NCI-H446 treated with DMSO at 0.1 percent for 48 hours (cell line): ENCODE measurements around the gene PPP1R12C.
"Not testable (repeated sequence)": the region's sequence is repeated elsewhere in the genome, so short reads cannot be mapped to it uniquely, and the experiment has no call there.

ENCODE experiments used
- DNase-seq: peaks from one replicate; lab custom pipeline; 2025; lab: John Stamatoyannopoulos, UW

The PPP1R12C gene

DNA sequence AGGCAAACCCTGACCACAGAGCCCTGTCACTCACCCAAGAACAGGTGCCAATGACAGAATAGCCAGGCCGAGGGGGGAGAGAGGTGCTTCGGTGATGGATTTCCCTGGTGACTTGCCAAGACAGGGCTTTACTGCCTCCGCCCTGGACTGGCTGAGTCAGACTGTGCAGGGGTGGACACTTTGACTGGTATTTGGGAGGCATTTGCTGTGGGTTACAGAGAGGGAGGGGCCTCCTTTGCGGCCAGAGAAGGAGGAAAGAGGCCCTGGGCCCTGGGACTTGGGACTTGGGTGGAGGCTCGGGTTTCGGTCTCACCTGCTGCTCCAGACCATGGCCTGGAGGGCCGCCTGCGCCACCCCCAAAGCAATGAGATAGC lies 46.3 kb downstream of the PPP1R12C start:
- no peak for DNase-seq

DNA sequence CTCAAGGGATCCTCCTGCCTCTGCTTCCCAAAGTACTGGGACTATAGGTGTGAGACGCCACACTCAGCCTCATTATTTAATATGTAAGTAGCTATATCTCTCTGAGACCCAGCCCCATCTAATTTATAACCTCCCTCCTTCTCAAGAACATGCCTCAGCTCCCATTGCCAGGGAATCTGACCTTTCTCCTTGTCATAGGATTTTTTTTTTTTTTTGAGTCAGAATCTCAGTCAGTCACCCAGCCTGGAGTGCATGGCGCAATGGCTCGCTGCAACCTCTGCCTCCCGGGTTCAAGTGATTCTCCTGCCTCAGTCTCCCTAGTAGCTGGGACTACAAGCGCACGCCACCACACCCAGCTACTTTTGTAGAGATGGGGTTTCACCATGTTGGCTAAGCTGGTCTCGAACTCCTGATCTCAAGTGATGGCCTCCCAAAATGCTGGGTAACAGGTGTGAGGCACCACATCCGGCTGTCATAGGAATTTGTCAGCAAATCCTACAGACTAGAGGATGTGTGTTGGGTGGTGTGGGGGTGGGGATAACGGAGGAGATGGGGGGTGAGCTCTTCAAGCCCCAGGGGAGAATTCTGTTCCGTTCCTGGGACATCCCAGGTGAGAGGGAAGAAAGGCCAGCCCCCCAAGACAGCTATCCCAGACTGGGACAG lies 46.8 kb downstream of the PPP1R12C start:
- DNase-seq, result no peak

DNA sequence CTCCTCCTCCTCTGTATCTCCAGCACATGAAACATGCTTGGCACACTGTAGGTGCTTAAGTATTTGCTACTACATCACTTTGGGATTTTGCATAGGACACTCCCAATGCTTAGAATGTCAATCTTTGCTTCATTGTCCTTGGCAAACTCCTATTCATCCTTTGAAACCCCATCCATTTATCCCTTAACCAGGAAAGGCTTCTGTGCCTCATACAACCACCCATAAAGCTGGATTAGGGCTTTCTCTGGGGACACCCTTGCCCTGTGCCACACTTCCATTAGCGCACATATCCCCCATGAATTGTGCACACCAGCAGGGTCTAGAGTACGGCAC lies 47.6 kb downstream of the PPP1R12C start:
- no peak for DNase-seq

DNA sequence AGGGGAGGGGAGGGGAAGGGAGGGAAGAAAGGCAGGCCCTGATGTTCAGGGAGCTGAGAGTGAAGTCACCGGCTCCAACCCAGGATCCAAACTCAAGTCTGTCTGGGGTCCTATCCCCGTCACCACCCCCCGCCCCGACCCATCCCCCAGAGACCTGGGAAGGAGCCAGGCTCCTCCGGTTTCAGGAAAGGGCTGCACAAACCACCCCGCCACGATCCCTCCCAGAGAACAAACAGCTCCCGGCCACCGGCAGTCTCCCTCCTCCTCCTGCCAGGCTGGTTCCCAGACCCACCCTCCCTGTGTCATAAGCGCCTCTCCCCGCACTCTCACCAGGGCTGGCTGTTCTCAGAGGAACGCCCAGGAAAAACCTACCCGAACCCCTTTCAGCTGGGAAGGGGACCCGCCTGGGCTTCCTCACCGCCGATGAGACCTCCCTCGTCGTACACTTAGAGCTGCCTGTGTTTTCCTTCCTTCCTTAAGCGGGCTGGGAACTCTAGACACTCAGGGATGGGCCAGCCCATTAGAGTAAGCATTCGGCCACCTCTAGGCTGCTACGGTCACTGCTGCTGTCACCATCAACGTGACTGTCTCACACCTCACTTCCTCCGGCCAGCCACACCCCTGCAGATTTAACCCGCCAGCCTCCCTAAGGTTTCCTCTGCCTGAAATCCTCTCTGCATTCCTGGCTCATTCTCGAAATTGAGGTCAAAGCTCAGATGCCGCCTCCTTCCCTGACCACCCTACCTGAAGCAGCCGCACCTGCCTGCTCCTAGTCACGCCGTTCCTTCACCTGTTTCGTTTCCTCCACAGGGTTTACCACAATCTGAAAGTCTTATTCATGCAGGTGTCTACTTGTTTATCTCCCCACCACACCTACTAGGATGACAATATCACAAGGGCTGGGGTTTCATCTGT lies 48.2 kb downstream of the PPP1R12C start:
- no peak for DNase-seq

DNA sequence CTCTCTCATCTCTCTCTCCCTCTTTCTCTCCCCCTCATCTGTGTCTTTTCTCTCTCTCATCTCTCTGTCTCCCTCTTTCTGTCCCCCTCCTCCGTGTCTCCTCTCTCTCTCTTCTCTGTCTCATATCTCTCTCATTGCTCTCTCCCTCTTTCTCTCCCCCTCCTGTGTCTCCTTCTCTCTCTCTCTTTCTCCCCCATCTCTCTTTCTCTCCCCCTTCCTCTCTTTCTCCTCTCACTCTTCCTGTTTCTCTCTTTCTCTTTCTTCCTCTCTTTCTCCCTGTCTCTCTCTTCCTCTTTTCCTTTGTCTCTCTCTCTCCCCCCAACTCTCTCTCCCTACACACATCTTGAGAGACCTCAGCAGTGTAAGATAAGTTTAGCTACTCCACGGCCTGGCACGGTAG lies 49.6 kb downstream of the PPP1R12C start:
- DNase-seq, result no peak

DNA sequence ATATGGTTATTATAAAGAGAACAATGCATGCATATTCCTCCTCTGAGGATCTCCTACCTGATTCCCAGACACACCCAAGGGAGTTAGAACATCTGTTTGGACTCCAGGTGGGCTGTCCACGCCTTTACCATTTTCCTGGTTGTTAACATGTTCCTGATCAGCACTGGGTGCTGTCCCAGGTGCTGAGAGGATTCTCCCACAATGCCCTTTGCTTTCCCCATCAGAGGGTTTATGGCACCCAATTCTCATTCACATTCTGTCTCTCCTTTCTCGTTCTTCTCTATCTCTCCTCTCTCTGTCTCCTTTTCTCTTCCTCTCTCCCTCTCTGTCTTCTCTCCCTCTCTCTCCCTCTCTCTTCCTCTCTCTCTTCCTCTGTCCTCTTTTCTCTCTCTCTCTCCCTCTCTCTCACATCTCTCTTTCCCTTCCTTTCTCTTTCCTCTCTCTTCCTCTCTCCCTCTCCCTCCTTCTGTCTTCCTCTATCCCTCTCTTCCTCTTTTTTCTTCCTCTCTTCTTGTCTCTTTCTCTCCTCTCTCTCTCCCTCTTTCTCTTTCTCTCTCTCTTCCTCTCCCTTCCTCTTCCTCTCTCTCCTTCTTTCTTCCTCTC lies 51.2 kb downstream of the PPP1R12C start:
- DNase-seq, result no peak

DNA sequence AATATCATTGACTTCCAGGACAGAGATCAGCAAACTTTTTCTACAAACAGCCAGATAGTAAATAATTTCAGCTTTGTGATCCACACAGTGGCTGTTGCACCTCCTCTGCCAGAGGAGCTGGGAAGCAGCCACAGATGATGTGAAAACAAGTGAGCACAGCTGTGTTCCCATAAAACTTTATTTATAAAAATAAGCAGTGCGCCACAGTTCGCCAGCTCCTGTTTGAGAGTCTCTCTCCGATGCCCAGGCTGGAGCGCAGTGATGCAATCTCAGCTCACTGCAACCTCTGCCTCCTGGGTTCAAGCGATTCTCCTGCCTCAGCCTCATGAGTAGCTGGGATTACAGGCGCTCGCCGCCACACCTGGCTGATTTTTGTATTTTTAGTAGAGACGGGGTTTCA lies 51.9 kb downstream of the PPP1R12C start:
- DNase-seq, result not testable (repeated sequence)

DNA sequence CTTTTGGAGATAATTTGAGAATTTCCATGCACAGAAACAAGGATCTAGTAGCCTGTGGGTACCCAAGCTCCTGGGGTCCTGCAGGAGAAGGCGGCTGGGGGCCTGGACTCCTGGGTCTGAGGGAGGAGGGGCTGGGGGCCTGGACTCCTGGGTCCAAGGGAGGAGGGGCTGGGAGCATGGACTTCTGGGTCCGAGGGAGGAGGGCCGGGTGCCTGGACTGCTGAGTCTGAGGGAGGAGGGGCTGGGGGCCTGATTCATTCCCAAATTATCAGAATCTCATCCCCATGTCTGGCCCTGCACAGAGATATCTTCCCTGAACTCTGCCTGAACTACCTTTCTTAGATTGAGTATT lies 54.0 kb downstream of the PPP1R12C start:
- DNase-seq, result no peak

DNA sequence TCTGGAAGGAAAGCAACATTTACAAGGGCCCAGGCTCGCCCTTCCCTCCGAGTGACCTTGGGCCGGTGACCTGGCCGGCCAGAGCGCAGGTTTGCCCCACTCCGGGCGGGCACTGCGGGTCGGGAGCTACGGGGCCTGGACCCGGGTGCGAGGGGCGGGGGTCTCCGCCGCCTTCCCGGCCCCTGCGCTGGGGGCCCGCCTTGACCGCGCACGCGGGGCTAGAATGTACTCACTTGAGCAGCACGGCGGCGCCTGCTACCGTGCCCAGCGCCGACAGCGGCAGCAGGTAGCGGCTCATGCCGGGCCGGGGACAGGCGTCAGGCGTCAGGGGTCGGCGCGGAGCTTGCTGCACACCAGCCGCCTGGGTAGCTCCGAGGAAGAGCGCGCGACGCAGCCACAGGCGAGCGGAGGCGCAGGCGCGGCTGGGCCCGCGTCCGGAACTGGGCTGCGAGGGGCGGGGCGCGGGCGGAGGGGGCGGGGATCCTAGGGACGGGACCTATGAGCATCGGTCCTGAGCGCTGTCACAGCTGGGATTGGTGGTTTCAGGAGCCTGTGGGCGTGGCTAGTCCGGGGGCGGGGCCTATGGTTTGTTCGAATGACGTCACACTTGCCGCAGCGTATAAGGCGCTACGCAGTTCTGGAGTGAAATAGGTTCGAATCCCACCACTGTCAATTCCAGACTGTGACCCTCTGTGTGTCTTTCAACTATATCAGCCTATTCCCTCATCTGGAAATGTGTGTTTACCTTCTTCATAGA lies 54.5 kb downstream of the PPP1R12C start, which contains the start of gene RDH13:
TSS of gene RDH13 (minus strand) at position 414 of the 757 bp plus-strand sequence. CDS start at position 298, 116 bp downstream.
- peak; percentile 94 for DNase-seq

DNA sequence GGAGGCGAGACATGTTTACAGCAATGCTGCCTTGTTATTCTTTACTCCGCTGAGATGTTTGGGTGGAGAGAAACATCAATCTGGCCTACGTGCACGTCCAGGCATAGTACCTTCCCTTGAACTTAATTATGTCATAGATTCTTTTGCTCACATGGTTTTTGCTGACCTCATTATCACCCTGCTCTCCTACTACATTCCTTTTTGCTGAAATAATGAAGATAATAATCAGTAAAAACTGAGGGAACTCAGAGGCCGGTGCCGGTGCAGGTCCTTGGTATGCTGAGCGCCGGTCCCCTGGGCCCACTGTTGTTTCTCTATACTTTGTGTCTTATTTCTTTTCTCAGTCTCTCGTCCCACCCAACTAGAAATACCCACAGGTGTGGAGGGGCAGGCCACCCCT lies 57.1 kb downstream of the PPP1R12C start:
- not testable (repeated sequence) for DNase-seq

DNA sequence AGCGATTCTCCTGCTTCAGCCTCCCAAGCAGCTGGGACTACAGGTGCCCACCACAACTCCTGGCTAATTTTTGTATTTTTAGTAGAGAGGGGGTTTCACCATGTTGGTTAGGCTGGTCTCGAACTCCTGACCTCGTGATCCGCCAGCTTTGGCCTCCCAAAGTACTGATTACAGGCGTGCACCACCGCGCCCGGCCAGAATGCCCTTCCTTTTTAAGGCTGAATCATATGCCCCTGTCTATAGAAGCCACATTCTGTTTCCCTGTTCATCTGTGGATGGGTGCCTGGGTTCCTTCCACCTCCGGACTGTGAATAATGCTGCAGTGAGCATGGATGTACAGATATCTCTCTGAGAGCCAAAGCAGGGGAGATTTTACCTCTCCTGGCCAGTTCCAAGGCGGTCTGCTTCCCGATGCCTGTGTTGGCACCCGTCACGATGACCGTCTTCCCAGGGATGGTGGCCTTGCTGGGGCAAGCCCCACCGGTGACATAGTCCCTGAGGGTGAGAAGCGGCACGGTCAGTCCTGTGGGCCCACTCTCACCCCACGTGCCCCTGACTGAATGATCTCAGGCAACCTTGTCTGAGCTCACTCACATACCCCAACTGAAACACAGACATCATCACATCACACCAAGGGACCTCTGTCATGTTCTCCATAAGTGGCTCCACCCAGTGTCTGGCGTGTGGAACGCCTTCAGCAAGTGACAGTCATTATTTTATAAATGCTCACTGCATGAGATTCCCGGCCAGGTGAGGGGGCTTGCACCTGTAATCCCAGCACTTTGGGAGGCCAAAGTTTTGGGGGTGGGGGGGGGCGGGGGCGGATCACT lies 58.4 kb downstream of the PPP1R12C start:
- DNase-seq, result no peak

DNA sequence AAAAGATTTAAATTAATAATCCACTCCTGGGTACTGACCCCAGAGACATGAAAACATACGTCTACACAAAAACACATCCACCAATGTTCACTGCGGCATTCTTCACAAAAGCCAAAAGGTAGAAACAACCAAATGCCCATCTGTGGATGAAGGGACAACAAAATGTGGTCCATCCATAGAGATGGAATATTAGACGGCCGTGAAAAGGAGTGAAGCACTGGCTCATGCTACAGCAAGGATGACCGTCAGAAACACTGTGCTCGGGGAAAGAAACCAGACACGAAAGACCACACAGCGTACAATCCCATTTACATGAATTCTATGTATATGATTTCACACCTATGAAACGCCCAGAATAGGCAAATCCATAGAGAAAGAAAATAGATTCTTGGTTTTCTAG lies 60.6 kb downstream of the PPP1R12C start:
- DNase-seq, result no peak

DNA sequence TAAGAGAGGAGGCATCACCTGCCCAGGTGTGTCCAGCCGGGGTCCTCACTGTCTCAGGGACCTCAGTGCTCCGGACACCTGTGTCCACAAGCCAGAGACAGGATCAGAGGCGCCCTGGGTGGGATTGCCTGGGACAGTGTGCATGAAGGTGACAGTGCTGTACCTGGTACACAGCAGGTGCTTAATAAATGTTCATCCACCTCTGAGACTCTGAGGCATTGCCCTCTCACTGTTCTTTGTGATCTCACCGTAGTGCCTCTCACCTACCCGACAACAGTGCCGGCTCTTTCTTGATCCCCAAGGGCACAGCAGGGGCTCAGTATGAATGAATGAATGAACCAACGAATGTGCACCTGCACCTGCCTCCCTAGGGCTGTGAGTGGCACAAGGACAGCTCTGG lies 63.7 kb downstream of the PPP1R12C start:
- DNase-seq, result no peak

DNA sequence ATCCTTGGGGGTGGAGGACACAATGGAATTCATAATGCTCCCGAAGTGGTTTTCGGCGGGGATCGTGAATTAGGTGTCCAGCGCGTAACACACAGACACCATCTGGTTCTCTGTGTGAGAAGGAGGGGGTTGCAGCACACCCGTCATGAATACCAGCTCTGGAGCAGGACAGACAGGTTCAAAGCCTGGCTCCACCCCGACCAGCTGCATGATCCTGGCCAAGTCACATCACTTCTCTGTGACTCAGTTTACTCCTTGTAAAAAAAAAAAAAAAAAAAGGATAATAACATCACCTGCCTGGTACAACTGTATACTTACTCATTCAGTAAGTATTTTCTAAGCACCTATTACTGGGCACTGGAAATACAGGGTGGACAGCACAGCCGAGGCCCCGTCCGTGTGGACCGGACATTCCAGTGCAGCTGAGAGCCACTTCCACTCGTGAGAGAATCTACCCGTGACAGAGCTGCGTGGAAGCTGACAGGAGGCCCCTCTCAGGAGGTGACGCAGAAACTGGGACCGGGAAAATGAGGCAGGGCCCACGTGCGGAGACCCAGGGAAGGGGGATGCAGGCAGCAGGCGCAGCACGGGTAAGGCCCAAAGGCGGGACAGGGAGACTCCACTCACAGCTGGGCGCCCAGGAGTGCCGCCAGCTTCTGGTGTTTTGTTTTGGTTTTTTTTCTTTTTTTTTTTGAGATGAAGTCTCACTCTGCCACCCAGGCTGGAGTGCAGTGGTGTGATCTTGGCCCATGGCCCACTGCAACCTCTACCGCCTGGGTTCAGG lies 66.5 kb downstream of the PPP1R12C start:
- DNase-seq, result no peak

DNA sequence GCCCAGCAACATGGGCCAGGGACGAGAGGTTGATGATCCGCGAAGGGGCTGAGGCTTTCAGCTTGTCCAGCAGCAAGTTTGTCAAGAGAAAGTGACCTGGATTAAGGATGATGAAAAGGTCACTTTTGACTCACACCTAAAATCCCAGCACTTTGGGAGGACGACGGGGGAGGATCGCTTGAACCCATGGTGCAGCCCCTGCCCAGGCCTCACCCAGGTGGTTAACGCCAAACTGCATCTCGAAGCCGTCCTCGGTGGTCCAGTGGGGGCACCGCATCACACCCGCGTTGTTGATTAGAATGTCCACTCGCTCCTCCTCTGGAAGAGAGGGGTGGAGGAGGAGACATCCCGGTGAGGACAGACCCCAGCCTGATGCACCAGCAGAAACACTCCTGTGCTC lies 69.0 kb downstream of the PPP1R12C start:
- no peak for DNase-seq

DNA sequence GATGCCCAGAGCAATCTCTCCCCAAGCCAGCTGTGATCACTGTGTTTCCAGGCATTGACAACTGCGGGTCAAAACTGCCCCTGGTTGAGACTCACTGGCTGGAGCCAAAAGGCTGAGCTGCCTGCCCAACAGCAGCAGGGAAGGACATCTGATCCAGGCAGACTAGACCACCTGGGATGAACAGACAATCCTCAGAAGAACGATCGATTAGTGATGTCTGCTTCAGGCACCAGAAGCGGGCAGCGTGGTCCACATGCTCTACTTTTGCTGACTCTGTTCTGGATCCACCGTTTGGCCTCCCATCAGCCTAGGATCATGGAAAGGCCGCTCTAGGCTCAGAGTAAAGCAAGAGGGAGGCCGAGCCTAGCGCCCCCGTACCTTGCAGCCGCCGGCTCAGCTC lies 69.5 kb downstream of the PPP1R12C start:
- DNase-seq, result no peak

DNA sequence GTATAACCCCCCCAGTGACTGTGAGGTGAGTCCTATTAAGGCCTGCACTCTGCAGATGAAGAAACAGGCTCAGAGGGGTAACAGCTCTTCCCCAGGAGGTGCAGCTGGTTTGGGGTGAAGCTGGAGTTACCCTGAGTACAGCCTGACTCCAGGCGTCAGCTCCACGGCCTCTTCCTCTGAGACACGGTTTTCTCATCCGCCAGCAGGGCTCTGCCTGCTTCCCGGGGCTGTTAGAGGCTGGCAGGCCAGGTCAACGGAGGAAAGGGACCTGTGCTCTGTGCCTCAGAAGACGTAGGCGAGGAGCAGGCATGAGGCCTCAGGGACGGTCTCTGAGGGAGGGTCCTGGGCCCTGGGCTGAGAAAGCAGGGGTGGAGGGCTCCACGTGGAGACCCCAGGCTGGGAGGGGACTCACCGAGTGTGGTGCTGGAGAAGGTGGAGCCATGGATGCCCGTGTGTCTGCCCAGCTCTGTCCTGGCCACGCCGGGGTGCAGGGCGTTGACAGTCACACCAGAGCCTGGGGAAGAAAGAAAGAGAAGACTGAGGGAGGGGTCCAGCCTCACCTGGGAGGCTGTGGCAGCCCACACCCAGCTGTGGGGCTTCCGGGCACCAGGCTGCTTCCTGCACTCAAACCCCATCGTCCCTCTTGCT lies 70.3 kb downstream of the PPP1R12C start:
- DNase-seq, result no peak

DNA sequence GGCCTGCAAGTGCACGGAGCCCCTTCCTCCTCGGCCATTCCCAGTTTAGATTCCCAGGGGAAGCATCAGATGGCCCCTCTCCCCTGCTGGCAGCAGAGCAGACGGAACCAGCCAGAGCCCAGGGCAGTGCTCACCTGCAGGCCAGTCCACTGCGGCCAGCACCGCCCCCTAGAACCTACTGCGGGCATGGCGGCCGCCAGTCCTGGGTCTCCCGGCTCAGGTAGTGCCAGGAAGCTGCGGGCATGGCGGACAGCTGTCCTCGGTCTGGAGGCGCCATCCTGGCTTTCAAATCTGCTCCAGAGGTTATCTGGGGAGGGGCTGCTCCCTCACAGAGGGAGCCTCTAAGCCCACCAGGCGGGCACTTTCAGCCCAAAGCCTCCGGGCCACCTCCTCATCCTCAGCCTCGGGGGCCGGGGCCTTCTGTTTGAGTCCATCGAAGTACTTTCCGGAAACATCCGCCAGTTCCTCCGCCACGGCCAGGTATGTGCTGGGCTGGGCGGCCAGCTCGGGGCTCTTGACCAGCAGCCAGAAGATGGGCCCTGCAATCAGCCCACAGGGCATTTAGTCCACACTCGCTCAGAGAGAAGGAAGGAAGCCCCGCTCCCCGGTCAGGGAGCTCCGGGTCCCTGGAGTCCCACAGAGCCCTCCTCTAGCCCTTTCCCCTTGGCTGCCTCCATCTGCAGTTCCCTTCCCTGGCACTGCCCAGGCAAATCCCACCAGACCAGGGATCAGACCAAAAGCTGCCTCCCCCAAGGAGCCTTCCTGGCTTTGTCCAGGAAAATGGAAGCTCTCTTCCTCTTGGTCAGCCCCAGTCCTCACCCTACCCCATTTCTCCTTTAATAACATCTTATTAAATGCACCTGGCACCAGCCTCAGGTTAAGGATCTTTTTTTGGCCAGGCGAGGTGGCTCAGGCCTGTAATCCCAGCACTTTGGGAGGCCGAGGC lies 72.4 kb downstream of the PPP1R12C start:
- no peak for DNase-seq

DNA sequence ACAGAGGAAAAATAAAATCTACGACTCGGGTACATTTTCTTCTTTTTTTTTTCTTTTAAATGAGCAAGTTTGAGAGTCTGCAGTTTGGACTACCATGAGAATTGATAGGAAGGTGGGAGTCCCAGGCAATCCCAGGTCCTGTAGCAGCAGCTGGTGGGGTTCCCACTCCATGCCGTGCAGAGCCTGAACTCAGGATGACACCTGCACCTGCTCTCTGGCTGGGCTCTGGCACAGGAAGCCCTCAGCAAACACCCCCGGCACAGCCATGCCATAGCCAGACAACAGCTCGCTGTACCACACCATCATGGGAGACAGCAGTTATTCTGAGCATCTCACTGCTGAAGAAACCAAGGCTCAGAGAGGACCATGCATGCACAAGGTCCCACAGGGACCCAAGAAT lies 73.2 kb downstream of the PPP1R12C start:
- DNase-seq, result no peak
